ENCODE results near the gene SPTLC3.
"Not testable (repeated sequence)": the region's sequence is repeated elsewhere in the genome, so short reads cannot be mapped to it uniquely, and the experiment has no call there.

Gene SPTLC3

GRCh38 chr20:13008761-13009681, at the start of gene SPTLC3:
Gene SPTLC3 (plus strand): TSS chr20:13008972. CDS start chr20:13009268, 296 bp downstream.
- no peak for DNase-seq

DNA sequence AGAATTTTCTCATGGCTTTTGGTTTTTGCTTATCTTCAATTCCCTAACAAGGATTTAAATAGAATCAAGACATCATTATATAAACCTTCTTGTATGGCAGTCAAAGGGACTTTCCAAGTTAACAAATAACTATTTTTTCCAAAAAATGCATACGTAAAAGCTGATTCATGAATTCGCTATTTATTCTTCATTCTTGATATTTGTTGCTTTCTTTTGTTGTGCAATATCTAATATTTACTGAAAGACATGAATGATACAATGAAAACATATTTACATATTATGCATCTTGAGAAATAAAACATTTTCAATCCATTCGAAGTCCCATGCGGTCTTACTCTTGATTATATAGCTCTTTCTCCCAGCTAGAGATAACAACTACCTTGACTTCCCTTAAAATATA, 47.0 kb upstream of the SPTLC3 start:
- DNase-seq: no peak

GRCh38 chr20:12962895-12963294, 45.9 kb upstream of the SPTLC3 start:
- no peak for DNase-seq

DNA sequence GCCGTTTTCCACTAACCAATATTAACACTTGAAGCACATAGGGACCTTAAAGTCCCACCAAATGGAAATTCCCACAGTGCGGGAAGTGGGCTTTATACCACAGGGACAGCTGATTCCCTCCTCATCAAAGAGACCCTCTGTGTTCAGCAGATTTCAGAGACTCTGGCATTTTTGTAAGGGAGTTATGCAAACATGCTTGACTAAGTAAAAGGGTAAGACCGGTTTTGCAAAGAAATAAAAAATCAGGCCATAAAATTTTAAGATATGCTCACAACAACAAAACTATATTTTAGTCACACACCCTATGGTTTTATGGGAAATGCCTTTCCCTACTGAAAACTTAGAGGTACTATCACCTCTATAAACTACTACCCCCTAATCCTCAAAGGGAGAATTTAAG, 45.4 kb upstream of the SPTLC3 start:
- no peak for DNase-seq

GRCh38 chr20:12965212-12965869, 43.4 kb upstream of the SPTLC3 start:
- no peak for DNase-seq

DNA sequence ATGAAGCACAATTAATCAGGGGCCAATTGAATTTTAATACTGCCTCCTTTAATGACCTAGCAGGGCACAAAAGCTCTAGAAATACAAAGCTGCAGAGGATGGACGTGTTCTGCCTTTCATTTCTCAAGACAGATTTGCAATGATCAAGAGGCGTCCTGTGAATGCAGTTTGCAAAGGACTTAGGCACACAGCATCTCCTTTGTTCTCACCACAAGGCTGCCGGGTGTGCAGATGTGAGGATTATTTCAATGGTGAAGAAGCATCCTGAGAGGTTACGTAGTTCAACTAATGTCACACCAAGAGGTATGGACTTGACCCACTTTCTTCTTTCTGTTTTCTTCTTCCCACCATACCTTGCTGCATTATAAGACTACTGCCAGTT, 42.9 kb upstream of the SPTLC3 start:
- DNase-seq: no peak

GRCh38 chr20:12966468-12967085, 42.2 kb upstream of the SPTLC3 start:
- DNase-seq: no peak

DNA sequence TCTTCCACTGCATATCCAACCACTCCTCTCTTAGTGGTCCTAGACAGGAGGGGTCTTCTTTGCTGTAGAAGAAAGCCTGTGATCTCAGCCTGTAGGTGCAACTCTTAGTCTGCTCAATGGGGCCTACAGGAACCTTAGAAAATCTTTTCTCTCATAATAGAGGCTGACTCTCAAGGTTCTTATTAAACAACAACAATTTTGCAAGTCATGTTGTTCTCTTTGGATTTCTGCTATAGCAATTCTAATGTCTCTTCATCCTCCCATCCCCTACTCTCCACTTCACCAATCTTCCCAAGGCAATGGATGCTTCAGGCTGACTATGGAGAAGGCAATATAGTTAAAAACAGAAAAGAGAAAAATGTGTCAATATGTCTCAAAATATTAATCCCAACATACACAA, 40.8 kb upstream of the SPTLC3 start:
- DNase-seq: no peak

DNA sequence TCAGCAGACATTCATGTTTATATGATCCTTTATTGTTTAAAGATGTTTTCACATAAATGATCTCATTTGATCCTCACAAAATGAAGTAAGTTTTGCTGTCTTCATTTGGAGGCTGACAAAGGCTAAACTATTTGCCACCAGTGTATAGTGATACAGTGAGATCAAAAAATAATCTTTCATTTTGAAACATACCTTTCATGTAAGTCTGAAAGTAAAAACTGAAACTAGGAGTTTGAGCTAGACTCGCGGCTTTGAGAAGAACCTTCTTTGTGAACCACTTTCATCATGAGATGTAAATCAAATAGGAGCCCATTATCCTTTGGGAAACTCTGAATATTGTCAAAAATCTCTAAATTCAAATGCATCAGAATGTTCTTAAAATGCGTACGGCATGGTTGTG, 40.3 kb upstream of the SPTLC3 start:
- DNase-seq: no peak

DNA sequence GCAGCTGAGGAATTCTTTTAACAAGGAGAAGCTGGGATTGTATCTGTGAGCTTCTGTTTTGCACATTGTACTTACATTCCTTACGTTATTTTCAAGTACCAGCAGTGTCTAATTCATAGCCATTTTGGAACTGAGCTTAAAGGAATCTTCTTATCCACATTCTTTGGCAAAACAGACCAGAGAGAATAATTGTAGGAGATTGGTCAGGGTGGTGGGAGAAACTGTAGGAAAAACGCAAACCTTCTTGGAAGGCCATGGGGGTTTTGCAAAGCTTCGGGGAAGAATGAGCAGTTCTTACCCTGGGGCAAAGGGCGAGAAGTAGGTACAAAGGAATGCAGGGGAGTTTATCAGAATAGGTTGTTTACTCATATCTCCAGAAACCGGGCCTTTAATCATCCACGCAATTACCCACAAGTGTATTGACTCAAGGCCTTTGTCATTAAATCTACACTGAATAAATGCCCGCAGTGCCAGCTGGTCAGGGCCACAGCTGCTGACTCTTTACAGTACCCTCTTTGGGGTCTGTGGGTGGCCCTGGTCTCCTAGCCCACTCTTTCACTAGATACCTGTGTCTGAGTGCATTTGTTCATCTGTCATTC, 39.6 kb upstream of the SPTLC3 start:
- DNase-seq: no peak

- DNase-seq: no peak
These were observed 38.4 kb upstream of the SPTLC3 start for GRCh38 chr20:12970372-12970821.

- no peak for DNase-seq
These were observed 32.8 kb upstream of the SPTLC3 start for GRCh38 chr20:12975833-12976608.

DNA sequence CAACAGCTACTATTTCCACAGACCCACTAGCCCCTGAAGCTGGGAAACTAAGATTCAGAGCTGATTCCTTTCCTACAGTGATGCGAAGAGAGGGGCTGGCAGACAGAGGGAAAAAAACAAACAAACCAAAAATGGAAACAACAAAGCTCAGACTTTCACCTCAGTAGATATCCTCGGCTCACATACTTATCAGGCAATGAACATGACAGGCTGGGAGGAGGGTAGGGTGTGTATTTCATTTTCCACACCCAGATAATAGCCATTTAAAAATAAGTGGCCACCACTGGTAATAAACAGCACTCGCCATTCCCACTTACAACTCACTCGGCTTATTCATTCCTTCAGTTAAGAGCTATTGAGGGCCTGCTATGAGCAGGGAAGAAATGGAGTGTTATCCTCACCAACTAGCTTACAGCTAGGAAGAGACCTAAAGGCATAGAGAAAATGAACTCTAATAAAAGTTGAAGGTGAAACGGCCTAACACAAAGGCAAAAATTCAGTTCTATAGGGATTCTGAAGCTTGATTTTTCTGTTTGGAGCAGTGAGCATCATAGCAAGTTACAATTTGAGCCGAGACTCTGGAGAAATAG, 32.0 kb upstream of the SPTLC3 start:
- DNase-seq: no peak

GRCh38 chr20:12977328-12978125, 31.2 kb upstream of the SPTLC3 start:
- no peak for DNase-seq

- DNase-seq: no peak
These were observed 30.7 kb upstream of the SPTLC3 start for GRCh38 chr20:12978126-12978394.

DNA sequence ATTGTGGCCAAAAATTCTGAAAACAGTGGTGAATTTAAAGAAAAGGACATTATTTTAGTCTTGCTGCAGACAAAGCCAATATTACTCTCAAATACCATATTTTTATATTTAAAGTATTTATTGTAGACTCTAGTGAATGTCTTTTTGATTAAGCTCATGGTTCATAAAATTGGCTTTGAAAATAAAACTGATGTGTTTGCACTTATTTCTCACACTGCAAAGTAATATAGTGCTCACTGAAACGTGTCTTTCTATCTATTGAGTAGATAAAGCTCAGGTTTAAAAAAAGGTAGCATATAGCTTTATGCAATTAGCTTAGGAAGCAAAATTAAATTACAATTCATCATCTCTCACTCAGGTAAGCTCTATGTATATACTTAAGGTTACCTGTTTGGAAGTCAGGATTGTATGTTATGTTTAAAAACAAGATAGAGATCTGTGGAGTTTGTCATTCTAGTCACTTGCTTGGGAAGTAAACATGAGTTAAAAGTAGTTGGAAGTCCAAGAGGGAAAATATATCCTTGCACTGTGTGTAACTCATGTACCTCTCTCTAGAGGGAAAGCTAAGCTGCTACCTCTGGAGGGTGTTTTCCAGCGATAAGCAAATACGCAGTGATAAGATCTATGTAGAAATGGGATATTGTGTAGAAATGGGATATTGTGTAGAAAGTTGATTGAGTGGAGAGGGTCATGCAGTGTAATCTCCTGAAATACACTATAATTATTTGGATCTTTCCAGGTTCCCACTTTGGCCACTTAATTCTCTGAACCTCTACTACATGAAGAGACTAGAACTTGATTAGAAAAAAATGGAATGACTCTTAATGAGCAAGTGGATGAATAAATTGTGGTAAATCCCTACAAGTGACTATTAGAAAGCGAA, 29.9 kb upstream of the SPTLC3 start:
- no peak for DNase-seq

GRCh38 chr20:12979713-12980112, 29.1 kb upstream of the SPTLC3 start:
- not testable (repeated sequence) for DNase-seq

DNA sequence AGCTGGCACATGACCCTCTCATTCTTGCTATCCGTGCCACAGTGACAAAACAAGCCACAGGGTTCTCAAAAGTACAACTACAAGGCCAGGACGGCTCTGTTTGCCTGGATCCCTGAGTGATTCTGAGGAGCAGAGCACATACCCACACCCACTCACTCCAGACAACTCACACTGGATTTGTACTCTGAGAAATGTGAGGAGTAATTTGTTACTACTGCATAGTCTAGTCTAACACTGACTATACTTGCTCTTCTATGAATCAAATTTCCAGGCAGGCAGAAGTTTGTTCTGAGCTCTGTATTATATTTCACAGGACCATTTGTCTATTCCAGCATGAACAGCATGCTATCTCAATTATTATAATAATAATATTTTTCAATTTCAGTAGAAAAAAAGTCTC, 26.7 kb upstream of the SPTLC3 start:
- DNase-seq: no peak

DNA sequence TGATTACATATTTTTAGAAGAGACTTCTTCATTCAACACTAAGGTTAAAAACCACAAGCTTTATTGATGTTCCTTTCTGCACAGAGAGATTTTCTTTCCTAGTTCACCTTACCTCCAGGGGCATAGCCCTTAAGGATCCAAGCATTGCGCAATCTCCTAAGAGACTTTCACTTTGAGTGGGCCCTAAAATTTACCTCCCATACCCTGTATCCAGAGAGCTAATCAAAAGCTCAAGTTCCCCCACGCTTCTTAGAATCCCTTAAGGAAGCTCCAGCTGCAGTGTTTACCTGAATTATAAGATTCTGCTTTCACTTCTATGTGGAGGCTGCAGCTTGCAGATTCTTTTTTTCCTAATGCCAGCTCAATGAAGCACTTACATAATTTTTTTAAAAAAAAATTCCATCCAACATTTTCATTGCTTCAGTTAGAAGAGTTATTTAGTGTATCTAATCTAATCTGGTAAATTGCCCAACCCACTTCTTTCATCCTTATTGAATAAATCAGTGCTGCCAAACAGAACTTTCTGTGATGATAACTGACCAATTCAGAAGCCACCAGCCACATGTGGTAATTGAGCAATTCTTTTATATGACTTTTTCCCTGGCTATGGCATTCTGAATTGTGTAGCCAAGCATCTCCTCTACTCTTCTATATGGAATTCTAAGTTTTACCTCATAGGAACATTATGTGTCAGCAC, 24.6 kb upstream of the SPTLC3 start:
- no peak for DNase-seq

GRCh38 chr20:12984863-12985262, 23.9 kb upstream of the SPTLC3 start:
- DNase-seq: no peak

Data from GOT3 (cell line).